Measurements from ENCODE around the gene FNTB.
"Not testable (repeated sequence)": the region's sequence is repeated elsewhere in the genome, so short reads cannot be mapped to it uniquely, and the experiment has no call there.

Gene FNTB

GRCh38 chr14:65054471-65055085 lies 67.9 kb downstream of the FNTB start:
- DNase-seq = no peak

- no peak for DNase-seq
These were observed 71.0 kb downstream of the FNTB start for GRCh38 chr14:65057695-65058094.

GRCh38 chr14:65062096-65063075 lies 75.7 kb downstream of the FNTB start:
- no peak for DNase-seq

- no peak for DNase-seq
These were observed 79.0 kb downstream of the FNTB start for GRCh38 chr14:65065719-65066118.

GRCh38 chr14:65069874-65070413 lies 83.2 kb downstream of the FNTB start:
- no peak for DNase-seq

DNA sequence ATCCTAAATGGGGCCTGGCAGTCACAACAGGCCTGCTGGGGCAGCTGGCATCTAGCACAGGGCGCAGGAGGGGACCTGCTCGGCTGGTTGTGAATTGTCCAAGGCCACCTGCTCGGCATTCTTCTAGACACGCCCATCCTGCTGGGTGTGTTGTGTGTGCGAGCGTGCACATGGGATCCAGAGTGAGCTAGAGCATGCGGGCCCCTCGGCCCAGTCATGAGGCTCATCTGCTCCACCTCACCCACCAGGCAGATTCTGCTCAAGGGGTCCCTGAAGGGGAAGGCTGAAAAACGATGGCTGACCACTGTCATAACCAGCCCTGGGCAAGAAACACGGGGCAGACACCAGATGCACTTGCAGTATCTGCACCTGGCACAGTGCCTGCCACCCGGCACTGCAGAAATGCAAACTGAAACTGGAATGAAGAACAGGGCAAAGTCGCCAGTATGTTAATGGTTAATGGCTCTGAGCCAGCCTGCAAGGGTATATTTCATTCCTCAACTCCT lies 83.8 kb downstream of the FNTB start:
- peak; percentile 17 for DNase-seq

GRCh38 chr14:65071544-65071943 lies 84.8 kb downstream of the FNTB start:
- no peak for DNase-seq

DNA sequence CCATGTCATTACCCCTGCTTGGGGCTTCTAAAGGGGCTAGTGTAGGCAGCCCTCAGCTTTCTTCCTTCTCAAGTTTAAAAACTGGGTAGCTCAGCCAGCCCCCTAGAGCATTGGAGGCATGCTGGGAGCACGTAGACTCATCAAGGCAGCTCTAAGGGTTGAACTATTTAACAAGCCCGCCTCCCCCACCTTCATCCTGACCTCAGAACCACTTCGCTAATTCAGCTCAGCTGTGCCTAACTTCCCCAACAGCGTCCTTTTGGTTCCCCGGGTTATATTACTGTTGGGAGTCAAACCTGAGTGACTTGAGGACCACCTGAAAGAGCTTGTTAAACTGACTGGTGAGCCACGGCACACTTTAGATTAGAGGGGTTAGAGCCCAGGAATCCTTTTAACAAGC lies 85.6 kb downstream of the FNTB start:
- DNase-seq = no peak

- no peak for DNase-seq
These were observed 86.2 kb downstream of the FNTB start for GRCh38 chr14:65072937-65073336.

- no peak for DNase-seq
These were observed 87.0 kb downstream of the FNTB start for GRCh38 chr14:65073605-65074201.

DNA sequence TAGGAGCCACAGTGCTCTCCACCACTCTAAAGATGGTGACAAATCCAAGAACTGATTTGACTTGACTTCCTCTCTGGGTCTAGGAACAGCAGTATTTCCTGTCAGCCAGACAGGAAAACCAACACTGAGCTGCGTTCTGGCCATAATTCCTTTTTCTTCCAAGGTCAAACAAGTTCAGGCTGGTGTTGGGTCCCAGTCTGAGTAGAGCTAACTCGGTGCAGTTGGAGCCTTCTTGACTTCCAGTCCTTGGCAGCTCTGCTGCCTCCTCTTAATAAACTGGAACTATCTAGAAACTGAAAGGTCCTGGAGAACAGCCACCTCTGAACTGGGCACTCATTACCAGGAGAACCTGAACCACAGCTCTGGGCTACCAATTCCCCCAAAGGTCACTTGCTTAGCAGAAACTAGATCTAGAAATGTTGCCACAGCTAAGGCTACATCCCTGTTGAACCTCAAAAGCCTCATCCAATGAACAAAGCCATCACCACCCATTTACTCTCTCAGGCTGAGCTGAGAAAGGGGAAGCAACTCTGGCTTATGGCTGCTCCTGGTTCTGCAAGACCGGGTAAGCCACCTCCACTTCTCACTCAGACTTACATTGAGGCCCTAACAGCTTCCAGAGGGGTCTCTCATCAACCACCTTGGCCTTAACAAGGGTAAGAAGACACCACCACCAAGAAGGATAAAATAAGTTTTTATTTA lies 87.9 kb downstream of the FNTB start:
- DNase-seq = no peak

DNA sequence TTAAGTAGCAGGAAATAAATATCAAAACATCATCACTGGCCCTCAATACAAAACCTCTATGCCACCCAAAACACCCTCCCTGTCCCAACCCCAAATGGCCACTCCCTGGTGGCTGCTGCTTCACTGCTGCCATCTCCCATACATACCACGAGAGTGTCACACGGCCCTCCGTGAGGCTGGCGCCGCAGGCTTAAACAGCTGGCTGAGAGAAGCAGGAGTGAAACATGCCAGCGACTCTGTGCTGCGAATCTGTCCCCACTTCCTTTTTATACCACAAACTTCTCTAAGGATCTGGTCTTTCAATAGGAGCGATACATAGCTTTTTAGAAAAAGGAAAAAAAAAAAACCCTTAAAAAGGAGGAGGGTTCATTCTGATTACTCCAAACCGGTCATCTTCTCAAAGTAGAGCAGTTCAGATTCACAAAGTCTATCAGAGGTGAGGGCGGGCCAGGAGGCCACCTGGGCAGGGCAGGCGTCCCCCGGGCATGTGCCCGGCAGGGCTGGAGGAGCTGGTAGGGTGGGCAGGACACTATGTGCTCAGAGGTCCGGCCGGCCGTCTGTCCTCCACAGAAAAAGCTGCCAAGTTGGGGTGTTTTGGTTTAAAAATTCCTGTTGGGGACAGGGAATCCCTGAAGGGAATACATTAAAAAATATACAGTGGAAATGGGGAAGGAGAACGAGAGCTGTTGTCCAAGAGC lies 89.1 kb downstream of the FNTB start:
- DNase-seq = no peak

DNA sequence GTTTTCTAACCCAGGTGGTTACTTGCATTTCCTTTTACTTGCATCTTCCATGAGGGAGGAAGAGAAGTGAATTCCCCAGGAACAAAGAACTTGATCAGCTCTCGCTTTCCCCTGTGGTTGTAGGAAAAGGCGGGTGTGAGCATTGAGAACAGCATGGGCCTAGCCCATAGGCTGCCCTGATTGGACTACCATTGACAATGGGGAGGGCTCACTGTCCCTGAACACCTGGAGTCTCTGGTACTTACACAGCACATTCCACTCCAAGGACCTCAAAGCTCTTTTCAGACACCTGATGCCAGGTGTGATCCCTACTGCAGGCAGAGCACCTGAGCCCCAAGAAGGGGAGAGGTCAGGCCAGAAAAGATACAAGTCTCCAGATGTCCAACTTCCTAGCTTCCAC lies 90.6 kb downstream of the FNTB start:
- no peak for DNase-seq

GRCh38 chr14:65079201-65079600 lies 92.5 kb downstream of the FNTB start:
- no peak for DNase-seq

DNA sequence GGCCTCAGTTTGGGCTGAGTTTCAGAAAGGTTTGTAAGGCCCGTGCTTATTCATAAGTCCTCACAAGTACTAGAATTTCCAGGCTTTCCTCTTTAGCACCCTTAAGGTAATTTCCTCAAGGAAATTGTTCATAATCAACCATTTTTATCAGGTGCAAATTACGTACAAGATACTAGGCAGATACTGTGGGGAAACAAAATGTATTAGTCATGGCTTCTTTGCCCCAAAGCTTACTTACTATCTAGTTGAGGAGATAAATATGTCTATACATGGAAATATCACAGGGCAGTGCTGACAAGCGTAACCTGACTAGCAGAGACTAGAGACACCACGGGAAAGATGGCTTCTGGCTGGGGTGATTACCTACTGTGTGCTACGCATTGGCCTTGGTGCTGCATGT lies 93.1 kb downstream of the FNTB start:
- no peak for DNase-seq

DNA sequence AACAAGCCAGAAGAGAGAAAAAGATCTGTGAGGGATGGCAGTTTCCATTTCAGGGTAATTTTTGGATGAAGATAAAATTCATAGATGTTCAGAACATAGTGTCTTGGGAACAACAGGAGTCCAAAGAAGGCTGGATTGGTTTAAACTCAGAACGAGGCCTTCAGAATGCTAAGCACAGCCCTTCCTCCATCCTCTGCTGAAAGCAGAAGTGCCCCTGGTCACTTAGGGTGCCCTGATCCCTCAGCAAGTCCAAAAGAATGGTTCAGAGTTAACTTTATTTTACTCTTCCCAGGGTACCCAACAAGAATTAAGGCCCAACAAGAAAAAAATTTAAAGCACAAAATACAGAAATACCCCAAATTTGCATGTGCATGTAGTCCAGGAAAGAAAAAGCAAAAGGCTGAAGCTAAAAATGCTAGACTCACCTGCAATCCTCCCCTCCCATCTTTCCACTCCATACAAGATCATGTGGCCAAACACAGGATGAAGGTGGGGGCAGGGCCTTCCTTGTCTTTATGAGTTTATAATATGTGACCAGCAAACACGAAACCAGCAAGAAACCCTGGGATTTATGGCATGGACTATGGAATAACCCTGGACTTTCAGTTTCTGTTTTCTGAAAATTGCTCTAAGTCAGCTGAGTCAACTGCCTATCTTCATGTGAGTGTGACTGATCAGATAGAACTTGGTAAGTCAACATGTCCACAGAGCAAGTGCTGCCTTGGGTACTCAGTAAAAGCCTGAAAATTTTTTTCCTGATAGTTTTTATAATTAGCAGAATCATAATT lies 94.5 kb downstream of the FNTB start:
- DNase-seq = no peak

GRCh38 chr14:65082930-65083329 lies 96.2 kb downstream of the FNTB start:
- no peak for DNase-seq

DNA sequence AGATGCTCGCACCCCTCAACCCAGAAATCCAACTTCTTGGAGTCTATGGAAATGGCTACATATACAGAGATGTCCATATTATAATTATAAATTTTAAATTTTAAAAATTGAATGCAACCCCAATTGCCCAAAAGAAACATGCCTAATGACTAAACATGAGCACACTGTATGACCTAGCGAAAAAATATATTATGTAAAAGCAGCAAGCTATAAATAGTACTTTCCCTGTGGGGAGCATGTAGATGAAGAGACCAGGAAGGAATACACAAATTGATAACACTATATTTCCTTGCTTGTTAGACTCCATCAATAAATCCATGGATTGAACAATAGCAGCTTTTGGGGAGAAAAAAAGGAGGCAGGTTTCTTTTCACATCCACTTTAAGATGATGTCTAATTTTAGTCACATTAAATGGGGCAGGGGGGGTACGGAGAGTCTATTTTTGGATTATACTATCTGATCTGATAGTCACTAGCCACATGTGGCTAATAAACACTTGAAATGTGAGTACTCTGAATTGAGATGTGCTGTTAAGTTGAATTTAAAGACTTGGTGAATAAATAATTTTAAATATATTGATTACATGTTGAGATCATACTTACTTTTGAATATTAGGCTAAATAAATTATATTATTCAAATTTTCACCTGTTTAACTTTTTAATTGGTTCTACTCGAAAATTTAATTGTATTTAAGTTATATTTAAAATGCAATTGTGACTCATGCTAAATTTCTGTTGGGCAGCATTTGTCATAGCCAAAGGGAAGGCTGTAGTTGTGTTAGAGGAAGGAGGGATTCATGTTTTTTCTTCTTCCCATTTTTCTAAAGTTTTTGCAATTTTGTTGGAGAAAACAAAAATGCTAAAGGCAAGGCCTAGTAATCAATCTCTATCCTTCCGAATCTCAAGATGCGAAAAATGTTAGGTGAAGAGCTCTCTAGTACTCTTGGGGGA lies 98.1 kb downstream of the FNTB start:
- no peak for DNase-seq

GRCh38 chr14:65086686-65087085 lies 100.0 kb downstream of the FNTB start:
- DNase-seq = peak; percentile 63

DNA sequence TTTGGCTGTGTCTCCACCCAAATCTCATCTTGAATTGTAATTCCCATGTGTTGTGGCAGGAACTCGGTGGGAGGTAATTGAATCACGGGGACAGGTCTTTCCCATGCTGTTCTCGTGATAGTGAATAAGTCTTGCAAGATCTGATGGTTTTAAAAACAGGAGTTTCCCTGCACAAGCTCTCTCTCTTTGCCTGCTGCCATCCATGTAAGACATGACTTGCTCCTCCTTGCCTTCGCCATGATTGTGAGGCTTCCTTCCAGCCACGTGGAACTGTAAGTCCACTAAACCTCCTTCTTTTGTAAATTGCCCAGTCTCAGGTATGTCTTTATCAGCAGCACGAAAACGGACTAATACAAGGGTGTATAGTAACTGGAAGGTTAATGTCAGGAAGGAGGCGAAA lies 101.1 kb downstream of the FNTB start:
- DNase-seq = not testable (repeated sequence)
